KMS-11 (cell line): Measurements from ENCODE around the gene C11orf86.

Experiments used
- H2AFZ ChIP-seq: fragments of 200-600 bp; sonication (generic); 2 replicates; pipeline ENCODE4 v1.6.1; 2016; ENCODE audit warnings: antibody characterized with exemption, mixed run types, low read depth
- H3K27ac ChIP-seq: fragments of 200-600 bp; sonication (generic); 2 replicates; pipeline ENCODE4 v1.6.1; 2016; ENCODE audit warnings: mild to moderate bottlenecking, mixed run types
- H3K27me3 ChIP-seq: fragments of 200-600 bp; sonication (generic); 2 replicates; pipeline ENCODE4 v1.6.1; 2017; ENCODE audit warnings: mild to moderate bottlenecking, low read depth, mixed run types, moderate library complexity; ENCODE audit not compliant: insufficient read depth
- H3K36me3 ChIP-seq: fragments of 200-600 bp; sonication (generic); 2 replicates; pipeline ENCODE4 v1.6.1; 2017; ENCODE audit warnings: mild to moderate bottlenecking, mixed run types; ENCODE audit not compliant: insufficient read depth
- H3K4me1 ChIP-seq: fragments of 200-600 bp; sonication (generic); 2 replicates; pipeline ENCODE4 v1.6.1; 2016; ENCODE audit warnings: mild to moderate bottlenecking, low read depth, mixed run types; ENCODE audit not compliant: poor library complexity, severe bottlenecking
- H3K4me2 ChIP-seq: fragments of 200-600 bp; sonication (generic); 2 replicates; pipeline ENCODE4 v1.7.0; 2016; ENCODE audit warnings: mild to moderate bottlenecking, mixed run types
- H3K4me3 ChIP-seq: fragments of 200-600 bp; sonication (generic); IDR thresholded peaks from 2 replicates; pipeline ENCODE4 v1.6.1; 2017; ENCODE audit warnings: low read depth, low read length, mixed read lengths; ENCODE audit not compliant: insufficient read depth
- H3K79me2 ChIP-seq: fragments of 200-600 bp; sonication (generic); 2 replicates; pipeline ENCODE4 v1.6.1; 2016; ENCODE audit warnings: low read depth, mixed run types; ENCODE audit not compliant: insufficient read depth
- H3K9ac ChIP-seq: fragments of 200-600 bp; sonication (generic); 2 replicates; pipeline ENCODE4 v1.6.1; 2016; ENCODE audit warnings: mild to moderate bottlenecking, mixed run types
- H4K20me1 ChIP-seq: fragments of 200-600 bp; sonication (generic); 2 replicates; pipeline ENCODE4 v1.6.1; 2016; ENCODE audit warnings: mild to moderate bottlenecking, mixed run types; ENCODE audit not compliant: insufficient read depth
- CTCF ChIP-seq: fragments of 200-600 bp; sonication (generic); conservative IDR thresholded peaks from 2 replicates; pipeline ENCODE4 v1.6.1; 2017; ENCODE audit warnings: low read depth, mild to moderate bottlenecking, antibody characterized with exemption, low read length, moderate library complexity, mixed read lengths

The C11orf86 gene

GRCh38 chr11:66976925-66977324 is 1.8 kb downstream of the C11orf86 start:
- Histone ChIP-seq H3K4me3 (no peak overlapping the region), H3K27ac (no peak overlapping the region), H4K20me1 (no peaks in the 10 kb centered on the region), H2AFZ (no peak overlapping the region), H3K27me3 (no peaks in the 10 kb centered on the region), H3K4me1 (peaks cover 9% of the 10 kb centered on the region), H3K36me3 (no peaks in the 10 kb centered on the region), H3K4me2 (no peak overlapping the region), H3K9ac (no peak overlapping the region), H3K79me2 (no peaks in the 10 kb centered on the region)
- TF ChIP-seq CTCF = no peak

GRCh38 chr11:66978229-66978628 is 3.1 kb downstream of the C11orf86 start:
- no peak overlapping the region for H3K4me3 ChIP-seq
- H3K36me3 ChIP-seq = no peaks in the 10 kb centered on the region
- no peaks in the 10 kb centered on the region for H4K20me1 ChIP-seq
- H3K4me2 ChIP-seq = no peak overlapping the region
- peaks cover 22% of the 10 kb centered on the region for H3K4me1 ChIP-seq
- no peaks in the 10 kb centered on the region for H3K27me3 ChIP-seq
- H2AFZ ChIP-seq = no peak overlapping the region
- H3K27ac ChIP-seq = no peak overlapping the region
- no peaks in the 10 kb centered on the region for H3K79me2 ChIP-seq
- H3K9ac ChIP-seq = no peak overlapping the region
- TF ChIP-seq CTCF = no peak

GRCh38 chr11:66978717-66979116 is 3.6 kb downstream of the C11orf86 start:
- Histone ChIP-seq H3K36me3 (no peaks in the 10 kb centered on the region), H3K4me1 (peaks cover 24% of the 10 kb centered on the region), H3K4me3 (no peak overlapping the region), H3K79me2 (no peaks in the 10 kb centered on the region), H3K9ac (no peak overlapping the region), H3K27me3 (no peaks in the 10 kb centered on the region), H3K27ac (no peak overlapping the region), H4K20me1 (no peaks in the 10 kb centered on the region), H2AFZ (no peak overlapping the region), H3K4me2 (no peak overlapping the region)
- no peak for TF ChIP-seq CTCF

GRCh38 chr11:66979336-66979980 is 4.4 kb downstream of the C11orf86 start:
- Histone ChIP-seq H3K4me1 (peaks cover 24% of the 10 kb centered on the region), H3K27me3 (no peaks in the 10 kb centered on the region), H3K4me3 (no peak overlapping the region), H3K36me3 (no peaks in the 10 kb centered on the region), H3K9ac (no peak overlapping the region), H2AFZ (no peak overlapping the region), H4K20me1 (no peaks in the 10 kb centered on the region), H3K79me2 (no peaks in the 10 kb centered on the region), H3K27ac (no peak overlapping the region), H3K4me2 (no peak overlapping the region)
- no peak for TF ChIP-seq CTCF
